OCI-LY7 (cell line): ENCODE data around the gene RBM33.

Experiments
- EZH2phosphoT487 ChIP-seq: fragments of 200-600 bp; sonication (generic); IDR thresholded peaks from 2 replicates; pipeline ENCODE4 v1.6.1; 2018; ENCODE audit warnings: low read depth, borderline replicate concordance, mild to moderate bottlenecking, mixed run types, antibody characterized with exemption, low read length, moderate library complexity, mixed read lengths
- TF ChIP-seq, protein P1 (sequence below): fragments of 200-600 bp; sonication (generic); conservative IDR thresholded peaks from 2 replicates; pipeline ENCODE4 v1.5.1; 2014; ENCODE audit warnings: mild to moderate bottlenecking, antibody characterized with exemption, low read length, moderate library complexity, mixed read lengths

DNA sequence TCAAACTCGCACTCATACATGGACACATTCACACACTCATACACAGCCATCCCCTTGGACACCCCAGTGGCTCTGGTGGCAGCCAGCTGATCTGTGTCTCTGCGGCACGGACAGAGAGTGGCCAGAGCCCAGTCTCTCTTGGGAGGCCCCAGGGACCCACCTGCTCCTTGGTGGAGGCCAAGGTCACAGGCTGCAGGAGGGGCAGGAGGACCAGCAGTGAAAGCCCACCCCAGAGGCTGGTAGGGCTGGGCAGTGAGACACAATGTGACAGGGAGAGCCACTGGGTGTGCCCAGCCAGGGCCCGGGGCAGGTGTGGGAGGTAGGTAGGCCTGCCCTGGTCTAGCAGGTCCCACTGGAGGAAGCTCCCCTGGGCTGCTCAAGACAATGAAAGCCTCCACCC lies 149.3 kb downstream of the RBM33 start:
- TF ChIP-seq, protein P1, sequence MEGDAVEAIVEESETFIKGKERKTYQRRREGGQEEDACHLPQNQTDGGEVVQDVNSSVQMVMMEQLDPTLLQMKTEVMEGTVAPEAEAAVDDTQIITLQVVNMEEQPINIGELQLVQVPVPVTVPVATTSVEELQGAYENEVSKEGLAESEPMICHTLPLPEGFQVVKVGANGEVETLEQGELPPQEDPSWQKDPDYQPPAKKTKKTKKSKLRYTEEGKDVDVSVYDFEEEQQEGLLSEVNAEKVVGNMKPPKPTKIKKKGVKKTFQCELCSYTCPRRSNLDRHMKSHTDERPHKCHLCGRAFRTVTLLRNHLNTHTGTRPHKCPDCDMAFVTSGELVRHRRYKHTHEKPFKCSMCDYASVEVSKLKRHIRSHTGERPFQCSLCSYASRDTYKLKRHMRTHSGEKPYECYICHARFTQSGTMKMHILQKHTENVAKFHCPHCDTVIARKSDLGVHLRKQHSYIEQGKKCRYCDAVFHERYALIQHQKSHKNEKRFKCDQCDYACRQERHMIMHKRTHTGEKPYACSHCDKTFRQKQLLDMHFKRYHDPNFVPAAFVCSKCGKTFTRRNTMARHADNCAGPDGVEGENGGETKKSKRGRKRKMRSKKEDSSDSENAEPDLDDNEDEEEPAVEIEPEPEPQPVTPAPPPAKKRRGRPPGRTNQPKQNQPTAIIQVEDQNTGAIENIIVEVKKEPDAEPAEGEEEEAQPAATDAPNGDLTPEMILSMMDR: no peak
- TF ChIP-seq EZH2phosphoT487: no peak
